ENCODE results near the gene TMEM132C. TPM values are rescaled to one million over a fixed set of nuclear protein-coding genes. Genes with fewer than 3 reads are reported as not detected.

Gene TMEM132C
- total RNA-seq, 2 donors from 2014 or later = 0.46 to 5.3 TPM

GRCh38 chr12:128513331-128513730, 246.4 kb downstream of the TMEM132C start:
- Histone ChIP-seq H3K27me3 (replicated peaks; ENCODE audit: insufficient read depth) (no peaks in the 10 kb centered on the region), H3K4me3 (no peak overlapping the region), H3K27ac (no peak overlapping the region), H3K4me1 (replicated peaks) (no peaks in the 10 kb centered on the region), H3K9me3 (no peaks in the 10 kb centered on the region), H3K36me3 (no peaks in the 10 kb centered on the region)
- 53% methylated on average over 6 of the region's 6 CpGs for WGBS
- TF ChIP-seq CTCF (IDR thresholded peaks at IDR 0.05) (no peak), POLR2AphosphoS5 (IDR thresholded peaks at IDR 0.05) (no peak), POLR2A (IDR thresholded peaks at IDR 0.05) (no peak)
- intact Hi-C loops (cut with DNase I) = no loop called here
- no peak for DNase-seq (ENCODE audit: low spot score)

- WGBS = 63% methylated on average over 6 of the region's 6 CpGs
- TF ChIP-seq POLR2AphosphoS5 (IDR thresholded peaks at IDR 0.05) = no peak
- no peak for TF ChIP-seq CTCF (IDR thresholded peaks at IDR 0.05)
- no peak for TF ChIP-seq POLR2A (IDR thresholded peaks at IDR 0.05)
Observed at GRCh38 chr12:128513831-128514230, 246.9 kb downstream of the TMEM132C start.

GRCh38 chr12:128518644-128519043, 251.7 kb downstream of the TMEM132C start:
- H3K9me3 ChIP-seq = no peaks in the 10 kb centered on the region

More at GRCh38 chr12:128513831-128514230, 246.9 kb downstream of the TMEM132C start:
- no peaks in the 10 kb centered on the region for H3K9me3 ChIP-seq
- no peaks in the 10 kb centered on the region for H3K36me3 ChIP-seq
- DNase-seq (ENCODE audit: low spot score) = no peak
- intact Hi-C loops (cut with DNase I) = no loop called here
- no peak overlapping the region for H3K27ac ChIP-seq
- no peaks in the 10 kb centered on the region for H3K27me3 ChIP-seq (replicated peaks; ENCODE audit: insufficient read depth)
- H3K4me3 ChIP-seq = no peak overlapping the region
- no peaks in the 10 kb centered on the region for H3K4me1 ChIP-seq (replicated peaks)

GRCh38 chr12:128519426-128519825, 252.5 kb downstream of the TMEM132C start:
- intact Hi-C loops (cut with DNase I) = no loop called here

More at GRCh38 chr12:128518644-128519043, 251.7 kb downstream of the TMEM132C start:
- intact Hi-C loops (cut with DNase I) = no loop called here
- WGBS = 56% methylated on average over 4 of the region's 4 CpGs
- Histone ChIP-seq H3K27ac (no peak overlapping the region), H3K36me3 (no peaks in the 10 kb centered on the region), H3K27me3 (replicated peaks; ENCODE audit: insufficient read depth) (no peaks in the 10 kb centered on the region), H3K4me1 (replicated peaks) (no peaks in the 10 kb centered on the region), H3K4me3 (no peak overlapping the region)
- TF ChIP-seq CTCF (IDR thresholded peaks at IDR 0.05) (no peak), POLR2AphosphoS5 (IDR thresholded peaks at IDR 0.05) (no peak), POLR2A (IDR thresholded peaks at IDR 0.05) (no peak)
- no peak for DNase-seq (ENCODE audit: low spot score)

More at GRCh38 chr12:128519426-128519825, 252.5 kb downstream of the TMEM132C start:
- Histone ChIP-seq H3K4me1 (replicated peaks) (no peaks in the 10 kb centered on the region), H3K4me3 (no peak overlapping the region), H3K27me3 (replicated peaks; ENCODE audit: insufficient read depth) (no peaks in the 10 kb centered on the region), H3K27ac (no peak overlapping the region), H3K36me3 (no peaks in the 10 kb centered on the region), H3K9me3 (no peaks in the 10 kb centered on the region)
- DNase-seq (ENCODE audit: low spot score) = no peak
- WGBS = 66% methylated on average over 3 of the region's 3 CpGs
- no peak for TF ChIP-seq CTCF (IDR thresholded peaks at IDR 0.05)
- TF ChIP-seq POLR2AphosphoS5 (IDR thresholded peaks at IDR 0.05) = no peak
- no peak for TF ChIP-seq POLR2A (IDR thresholded peaks at IDR 0.05)
